ENCODE data around the gene TRIM37. TPM values are rescaled to one million over a fixed set of nuclear protein-coding genes. Genes with fewer than 3 reads are reported as not detected.

Gene TRIM37
- total and polyA plus RNA-seq, 2 of the 8 experiments (the other 6 are each of a cell fraction or from before 2014, with no cell fraction given) = 38.2 to 57.0 TPM

GRCh38 chr17:59155439-59156177, 48.9 kb upstream of the TRIM37 start, which contains the start of gene PRR11 (continued):
- TF ChIP-seq CHD1 (IDR thresholded peaks at IDR 0.05; ENCODE audit: low read depth, low read length) (no peak), CEBPB (IDR thresholded peaks at IDR 0.05; ENCODE audit: low read depth, low read length) (no peak), SIX5 (IDR thresholded peaks at IDR 0.05; ENCODE audit: low read depth, low read length) (no peak), CBX5 (IDR thresholded peaks at IDR 0.05; ENCODE audit: low read depth, low read length) (no peak), E2F6 (IDR thresholded peaks at IDR 0.05) (peak; percentile 67; the same call in 1 of the 2 replicates), MAX (IDR thresholded peaks at IDR 0.05) (no peak), POU5F1 (IDR thresholded peaks at IDR 0.05; ENCODE audit: low read depth, low read length) (no peak), CREB1 (IDR thresholded peaks at IDR 0.05) (no peak; the same call in none of the 2 replicates), CTBP2 (IDR thresholded peaks at IDR 0.05; ENCODE audit: borderline replicate concordance, insufficient read depth, insufficient read length, low read length) (no peak), HDAC6 (IDR thresholded peaks at IDR 0.05; ENCODE audit: low read depth, low read length) (no peak), SIN3A (conservative IDR thresholded peaks at IDR 0.05 in 1 of 2, IDR thresholded peaks at IDR 0.05 in 1 of 2; ENCODE audit: low read depth in 1 of 2, low read length in 2 of 2) (peak; percentile 3 to 90; a peak in 3 of 4 replicates), HDAC2 (IDR thresholded peaks at IDR 0.05; ENCODE audit: borderline replicate concordance in 1 of 2, low read depth in 2 of 2, low read length in 2 of 2) (peak; percentile 21 to 39; a peak in 1 of 4 replicates), TCF12 (IDR thresholded peaks at IDR 0.05; ENCODE audit: low read depth, low read length) (no peak), SP1 (IDR thresholded peaks at IDR 0.05; ENCODE audit: low read depth, low read length) (0 out of 2 replicates have a peak, but pooled peaks have one; percentile 70), JUN (IDR thresholded peaks at IDR 0.05; ENCODE audit: low read depth, low read length) (no peak), ZNF274 (IDR thresholded peaks at IDR 0.05; ENCODE audit: borderline replicate concordance, extremely low read depth, low read length) (no peak), GABPA (IDR thresholded peaks at IDR 0.05; ENCODE audit: borderline replicate concordance, insufficient read depth, low read length) (no peak), TBP (IDR thresholded peaks at IDR 0.05; ENCODE audit: low read depth, low read length) (no peak), RXRA (IDR thresholded peaks at IDR 0.05; ENCODE audit: insufficient read depth, low read depth, low read length) (no peak), POLR2A (IDR thresholded peaks at IDR 0.05; ENCODE audit: control extremely low read depth in 1 of 2, low read depth in 2 of 2, low read length in 2 of 2) (no peak; a peak in 1 of 3 replicates)

Measured in H1 (cell line).